Gastrocnemius medialis (tissue), 4 donors: ENCODE measurements around the gene CCDC85C. TPM values are rescaled to one million over a fixed set of nuclear protein-coding genes. Genes with fewer than 3 reads are reported as not detected.

ENCODE experiments used
- ATAC-seq, 2 donors: fragments of 150-250 bp; one replicate each; pipeline ENCODE4 v1.9.1; 2016
- DNase-seq, 2 donors: peaks; one replicate each; pipeline ENCODE4 v3.0.0-alpha.2; 2019
- H3K27ac ChIP-seq, 4 donors: fragments of 200-600 bp; sonication (generic); 1 replicate in 1 of 4; 2 replicates in 3 of 4; pipeline ENCODE4 v1.5.1; 2016 to 2018; ENCODE audit warnings: mild to moderate bottlenecking in 2 of 4, moderate library complexity in 1 of 4
- H3K27me3 ChIP-seq, 3 donors: fragments of 200-600 bp; sonication (generic) in 2 of 3; 1 replicate in 1 of 3; 2 replicates in 2 of 3; pipeline versions ENCODE4 v1.5.1 to v1.6.0; 2016 to 2019; ENCODE audit warnings: mild to moderate bottlenecking in 1 of 3, moderate library complexity in 1 of 3
- H3K36me3 ChIP-seq, 2 donors: fragments of 200-600 bp; sonication (generic) in 1 of 2; one replicate each; pipeline ENCODE4 v1.5.1; 2017 to 2018
- H3K4me1 ChIP-seq, 2 donors: fragments of 200-600 bp; sonication (generic) in 1 of 2; one replicate each; pipeline ENCODE4 v1.5.1; 2016 to 2017; ENCODE audit warnings: mild to moderate bottlenecking in 2 of 2
- H3K4me3 ChIP-seq, 4 donors: fragments of 200-600 bp; sonication (generic) in 3 of 4; 1 replicate in 1 of 4; 2 replicates in 3 of 4; pipeline ENCODE4 v1.5.1; 2016 to 2019; ENCODE audit warnings: mild to moderate bottlenecking in 2 of 4
- H3K9me3 ChIP-seq, 3 donors: fragments of 200-600 bp; sonication (generic) in 2 of 3; 1 replicate in 1 of 3; 2 replicates in 2 of 3; pipeline ENCODE4 v1.5.1; 2016 to 2019
- POLR2A ChIP-seq, 2 donors: fragments of 450-650 bp; IDR thresholded peaks; one replicate each; pipeline ENCODE4 v1.6.1; 2017; ENCODE audit warnings: antibody characterized with exemption in 2 of 2, mild to moderate bottlenecking in 2 of 2, moderate library complexity in 2 of 2
- in situ Hi-C, 4 donors: fragments of 200-750 bp; cut with MboI; loops; one replicate each; pipeline versions ENCODE4 v1.15.0 to v1.8.0; 2017; ENCODE audit warnings: low sequenced_read_pairs in 4 of 4
- intact Hi-C: fragments of 100-400 bp; cut with DNase I; formaldehyde crosslinking; loops from one replicate; pipeline ENCODE4 v1.15.1; 2023; ENCODE audit warnings: low total_unique reads
- total RNA-seq, 4 donors: library from RNA; depleted of rRNA; stranded (reverse); fragments of >200 nt; gene quantifications; one replicate each; pipeline versions ENCODE4 v1.1.0 to v1.2.3, GENCODE V29; 2016
- TF ChIP-seq, protein P1 (sequence below), 5 experiments: fragments of 450-650 bp in 3 of 5; fragments of 200-600 bp in 2 of 5; sonication (generic) in 2 of 5; IDR thresholded peaks in 4 of 5; conservative IDR thresholded peaks in 1 of 5; 1 replicate in 4 of 5; 2 replicates in 1 of 5; pipeline ENCODE4 v1.5.1; 2016 to 2019; ENCODE audit warnings: antibody characterized with exemption in 5 of 5, mild to moderate bottlenecking in 3 of 5, moderate library complexity in 3 of 5

CCDC85C gene
- total RNA-seq, 4 donors from 2014 or later = 7.9 to 32.8 (median 15.4) TPM

DNA sequence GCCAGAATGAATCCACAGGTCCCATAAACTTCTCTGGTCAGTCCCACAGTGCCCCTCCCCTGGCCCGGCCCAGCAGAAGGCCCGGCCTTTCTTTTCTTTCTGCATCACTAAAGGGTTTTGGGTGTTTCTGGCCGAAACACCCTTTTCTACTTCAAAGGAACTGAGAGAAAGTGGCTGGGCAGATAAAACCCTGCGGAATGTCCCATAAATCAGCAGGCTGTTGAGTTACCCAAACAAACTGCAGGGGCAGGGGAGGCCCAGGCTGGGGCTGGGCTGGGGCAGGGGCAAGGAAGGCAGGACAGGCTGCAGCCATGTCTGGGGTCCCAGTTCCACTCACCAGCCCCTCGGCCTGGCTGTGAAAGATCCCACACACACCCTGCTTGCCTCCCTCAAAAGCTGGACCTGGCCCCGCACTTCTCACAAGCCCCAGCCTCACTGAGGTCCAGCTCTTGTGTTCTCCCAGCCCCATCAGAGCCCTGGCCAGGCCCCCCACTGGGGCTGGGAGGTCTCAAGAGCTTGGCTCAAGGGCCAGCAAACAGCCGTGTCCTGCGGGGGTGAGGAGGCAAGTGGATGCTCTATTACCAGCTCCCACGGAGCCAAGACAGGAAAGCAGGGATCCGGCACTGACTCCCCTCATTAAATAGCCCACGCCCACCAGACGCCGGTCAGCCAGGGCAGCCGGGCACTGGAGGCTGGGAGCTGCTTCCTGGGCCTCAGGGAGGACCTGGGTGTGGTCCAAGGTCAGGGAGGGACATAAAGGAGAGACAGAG, 80.9 kb downstream of the CCDC85C start:
- in situ Hi-C loops (loop anchor here (5.0 to 10.0 kb wide), 3 partner anchors 102 to 112 kb away; no protein-coding TSS in a partner anchor), intact Hi-C loops (no loop called here)
- Histone ChIP-seq H3K9me3 (no peaks in the 10 kb centered on the region), H3K27me3 (no peaks in the 10 kb centered on the region), H3K4me3 (no peak overlapping the region), H3K27ac (peak overlapping the region in 1 of 4 donors; percentile 21), H3K36me3 (no peaks in the 10 kb centered on the region), H3K4me1 (no peaks in the 10 kb centered on the region)
- no peak for ATAC-seq
- no peak for DNase-seq
- TF ChIP-seq, protein P1, sequence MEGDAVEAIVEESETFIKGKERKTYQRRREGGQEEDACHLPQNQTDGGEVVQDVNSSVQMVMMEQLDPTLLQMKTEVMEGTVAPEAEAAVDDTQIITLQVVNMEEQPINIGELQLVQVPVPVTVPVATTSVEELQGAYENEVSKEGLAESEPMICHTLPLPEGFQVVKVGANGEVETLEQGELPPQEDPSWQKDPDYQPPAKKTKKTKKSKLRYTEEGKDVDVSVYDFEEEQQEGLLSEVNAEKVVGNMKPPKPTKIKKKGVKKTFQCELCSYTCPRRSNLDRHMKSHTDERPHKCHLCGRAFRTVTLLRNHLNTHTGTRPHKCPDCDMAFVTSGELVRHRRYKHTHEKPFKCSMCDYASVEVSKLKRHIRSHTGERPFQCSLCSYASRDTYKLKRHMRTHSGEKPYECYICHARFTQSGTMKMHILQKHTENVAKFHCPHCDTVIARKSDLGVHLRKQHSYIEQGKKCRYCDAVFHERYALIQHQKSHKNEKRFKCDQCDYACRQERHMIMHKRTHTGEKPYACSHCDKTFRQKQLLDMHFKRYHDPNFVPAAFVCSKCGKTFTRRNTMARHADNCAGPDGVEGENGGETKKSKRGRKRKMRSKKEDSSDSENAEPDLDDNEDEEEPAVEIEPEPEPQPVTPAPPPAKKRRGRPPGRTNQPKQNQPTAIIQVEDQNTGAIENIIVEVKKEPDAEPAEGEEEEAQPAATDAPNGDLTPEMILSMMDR (IDR thresholded peaks at IDR 0.05 in 4 of 5, conservative IDR thresholded peaks at IDR 0.05 in 1 of 5) = no peak
- TF ChIP-seq POLR2A (IDR thresholded peaks at IDR 0.05) = no peak

DNA sequence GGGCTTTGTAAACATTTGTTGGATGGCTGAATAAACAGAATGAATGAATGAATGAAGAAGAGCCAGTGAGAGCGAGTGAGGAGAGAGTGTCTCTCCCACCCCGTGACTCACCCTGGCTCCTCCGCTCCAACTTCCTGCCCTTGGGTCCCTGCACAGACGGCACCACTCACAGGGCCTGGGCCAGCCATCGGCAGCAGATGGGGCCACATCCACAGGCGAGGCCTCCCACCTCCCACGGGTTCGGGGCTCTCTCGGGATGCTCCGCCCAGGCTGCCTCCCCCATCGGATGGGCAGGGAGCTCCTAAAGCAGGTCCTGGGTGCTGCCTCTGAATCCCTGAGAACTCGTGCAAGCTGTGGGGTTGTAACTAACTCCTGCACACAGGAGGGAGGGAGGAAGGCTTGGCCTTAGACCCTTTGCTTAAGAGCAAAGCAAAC, 81.5 kb downstream of the CCDC85C start:
- Histone ChIP-seq H3K27me3 (no peaks in the 10 kb centered on the region), H3K4me1 (no peaks in the 10 kb centered on the region), H3K9me3 (no peaks in the 10 kb centered on the region), H3K36me3 (no peaks in the 10 kb centered on the region), H3K27ac (no peak overlapping the region), H3K4me3 (no peak overlapping the region)
- in situ Hi-C loops = loop anchor here (5.0 to 10.0 kb wide), 3 partner anchors 102 to 112 kb away; no protein-coding TSS in a partner anchor
- ATAC-seq = no peak
- no peak for DNase-seq
- intact Hi-C loops = no loop called here
- TF ChIP-seq, protein P1 (IDR thresholded peaks at IDR 0.05 in 4 of 5, conservative IDR thresholded peaks at IDR 0.05 in 1 of 5) = no peak
- TF ChIP-seq POLR2A (IDR thresholded peaks at IDR 0.05) = no peak

- in situ Hi-C loops = loop anchor here (5.0 to 10.0 kb wide), 3 partner anchors 103 to 113 kb away; no protein-coding TSS in a partner anchor
- Histone ChIP-seq H3K9me3 (no peaks in the 10 kb centered on the region), H3K27ac (no peak overlapping the region), H3K27me3 (no peaks in the 10 kb centered on the region), H3K4me3 (no peak overlapping the region), H3K36me3 (no peaks in the 10 kb centered on the region), H3K4me1 (no peaks in the 10 kb centered on the region)
- no peak for DNase-seq
- TF ChIP-seq, protein P1 (IDR thresholded peaks at IDR 0.05 in 4 of 5, conservative IDR thresholded peaks at IDR 0.05 in 1 of 5) = no peak
- no peak for TF ChIP-seq POLR2A (IDR thresholded peaks at IDR 0.05)
- no peak for ATAC-seq
- intact Hi-C loops = no loop called here
These were observed 82.0 kb downstream of the CCDC85C start for GRCh38 chr14:99522025-99522401.

GRCh38 chr14:99521176-99522024, 82.6 kb downstream of the CCDC85C start:
- Histone ChIP-seq H3K4me3 (no peak overlapping the region), H3K36me3 (no peaks in the 10 kb centered on the region), H3K9me3 (no peaks in the 10 kb centered on the region), H3K4me1 (no peaks in the 10 kb centered on the region), H3K27me3 (no peaks in the 10 kb centered on the region), H3K27ac (no peak overlapping the region)
- ATAC-seq (no peak), DNase-seq (no peak)
- in situ Hi-C loops = loop anchor here (5.0 to 10.0 kb wide), 3 partner anchors 103 to 113 kb away; no protein-coding TSS in a partner anchor
- intact Hi-C loops = no loop called here
- TF ChIP-seq, protein P1 (IDR thresholded peaks at IDR 0.05 in 4 of 5, conservative IDR thresholded peaks at IDR 0.05 in 1 of 5) = no peak
- TF ChIP-seq POLR2A (IDR thresholded peaks at IDR 0.05) = no peak
